ENCODE results near the gene CLTB.
A peak's percentile ranks its signal among the peaks of the same experiment; 100 is the strongest.
"Not testable (repeated sequence)": the region's sequence is repeated elsewhere in the genome, so short reads cannot be mapped to it uniquely, and the experiment has no call there.

CLTB gene

GRCh38 chr5:176415952-176416924 lies at the start of gene CLTB:
TSS of gene CLTB (minus strand) at chr5:176416539. CDS start at chr5:176416363, 176 bp downstream.
- DNase-seq (ENCODE audit: low spot score) = peak; percentile 88

GRCh38 chr5:176463113-176463764 lies 46.9 kb upstream of the CLTB start:
- DNase-seq (ENCODE audit: low spot score) = no peak

GRCh38 chr5:176461349-176461748 lies 45.0 kb upstream of the CLTB start:
- DNase-seq (ENCODE audit: low spot score) = no peak

GRCh38 chr5:176458904-176459561 lies 42.7 kb upstream of the CLTB start:
- no peak for DNase-seq (ENCODE audit: low spot score)

GRCh38 chr5:176454724-176455394 lies 38.5 kb upstream of the CLTB start:
- DNase-seq (ENCODE audit: low spot score) = no peak

- no peak for DNase-seq (ENCODE audit: low spot score)
These were observed 33.7 kb upstream of the CLTB start for GRCh38 chr5:176450077-176450476.

GRCh38 chr5:176447978-176448608 lies 31.8 kb upstream of the CLTB start, which contains the start of gene FAF2:
TSS of gene FAF2 (plus strand) at chr5:176448385. CDS start at chr5:176448408, 23 bp downstream.
- DNase-seq (ENCODE audit: low spot score) = peak; percentile 99

GRCh38 chr5:176447591-176447977 lies 31.2 kb upstream of the CLTB start:
- DNase-seq (ENCODE audit: low spot score) = no peak

- DNase-seq (ENCODE audit: low spot score) = no peak
These were observed 30.7 kb upstream of the CLTB start for GRCh38 chr5:176446884-176447590.

- DNase-seq (ENCODE audit: low spot score) = no peak
These were observed 29.8 kb upstream of the CLTB start for GRCh38 chr5:176446028-176446665.

GRCh38 chr5:176444742-176445141 lies 28.4 kb upstream of the CLTB start:
- no peak for DNase-seq (ENCODE audit: low spot score)

- DNase-seq (ENCODE audit: low spot score) = not testable (repeated sequence)
These were observed 26.6 kb upstream of the CLTB start for GRCh38 chr5:176442911-176443310.

GRCh38 chr5:176441921-176442323 lies 25.6 kb upstream of the CLTB start:
- DNase-seq (ENCODE audit: low spot score) = no peak

GRCh38 chr5:176440927-176441706 lies 24.8 kb upstream of the CLTB start:
- DNase-seq (ENCODE audit: low spot score) = no peak

GRCh38 chr5:176438959-176439757 lies 22.8 kb upstream of the CLTB start:
- no peak for DNase-seq (ENCODE audit: low spot score)

GRCh38 chr5:176436656-176437055 lies 20.3 kb upstream of the CLTB start:
- DNase-seq (ENCODE audit: low spot score) = peak; percentile 35

GRCh38 chr5:176432707-176433106 lies 16.4 kb upstream of the CLTB start:
- DNase-seq (ENCODE audit: low spot score) = no peak

GRCh38 chr5:176429972-176430371 lies 13.6 kb upstream of the CLTB start:
- peak; percentile 22 for DNase-seq (ENCODE audit: low spot score)

- DNase-seq (ENCODE audit: low spot score) = no peak
These were observed 11.6 kb upstream of the CLTB start for GRCh38 chr5:176427971-176428370.
